Mammary epithelial cell (primary cell): Measurements from ENCODE around the gene TMEM115.

ENCODE experiments used
- CTCF ChIP-seq, 2 donors: IDR thresholded peaks in 1 of 2; conservative IDR thresholded peaks in 1 of 2; 2 replicates each; pipeline ENCODE4 v1.5.1; 2011 to 2012; ENCODE audit warnings: inconsistent platforms in 2 of 2, low read length in 2 of 2, mild to moderate bottlenecking in 2 of 2, control low read depth in 1 of 2, low read depth in 1 of 2; ENCODE audit not compliant: insufficient read depth in 1 of 2; ENCODE audit errors: extremely low read depth in 1 of 2
- EZH2 ChIP-seq: IDR thresholded peaks from 2 replicates; pipeline ENCODE4 v1.6.1; 2012; ENCODE audit warnings: low read length, inconsistent platforms, borderline replicate concordance

GRCh38 chr3:50323614-50324199 is 35.6 kb downstream of the TMEM115 start:
- TF ChIP-seq CTCF (conservative IDR thresholded peaks at IDR 0.05 in 1 of 2, IDR thresholded peaks at IDR 0.05 in 1 of 2; ENCODE audit: extremely low read depth in 1 of 2, insufficient read depth in 1 of 2, low read depth in 1 of 2, low read length in 2 of 2): no peak
- TF ChIP-seq EZH2: no peak
